Measurements from ENCODE around the gene KCNJ10. TPM values are rescaled to one million over a fixed set of nuclear protein-coding genes. Genes with fewer than 3 reads are reported as not detected.

The KCNJ10 gene
- total and polyA plus RNA-seq, 8 donors, result 0.27 to 0.72 (median 0.56) TPM; not detected in 1

GRCh38 chr1:160071289-160071688 lies 1.3 kb upstream of the KCNJ10 start:
- DNase-seq (no peak), ATAC-seq (no peak)
- Histone ChIP-seq H3K27ac (no peak overlapping the region), H3K27me3 (peaks cover 6 to 45% of the 10 kb centered on the region in 2 donors), H3K4me1 (peaks cover 4 to 26% of the 10 kb centered on the region in 2 donors), H3K9me3 (no peaks in the 10 kb centered on the region), H3K4me3 (no peak overlapping the region), H3K36me3 (no peaks in the 10 kb centered on the region)
- TF ChIP-seq, protein P1, sequence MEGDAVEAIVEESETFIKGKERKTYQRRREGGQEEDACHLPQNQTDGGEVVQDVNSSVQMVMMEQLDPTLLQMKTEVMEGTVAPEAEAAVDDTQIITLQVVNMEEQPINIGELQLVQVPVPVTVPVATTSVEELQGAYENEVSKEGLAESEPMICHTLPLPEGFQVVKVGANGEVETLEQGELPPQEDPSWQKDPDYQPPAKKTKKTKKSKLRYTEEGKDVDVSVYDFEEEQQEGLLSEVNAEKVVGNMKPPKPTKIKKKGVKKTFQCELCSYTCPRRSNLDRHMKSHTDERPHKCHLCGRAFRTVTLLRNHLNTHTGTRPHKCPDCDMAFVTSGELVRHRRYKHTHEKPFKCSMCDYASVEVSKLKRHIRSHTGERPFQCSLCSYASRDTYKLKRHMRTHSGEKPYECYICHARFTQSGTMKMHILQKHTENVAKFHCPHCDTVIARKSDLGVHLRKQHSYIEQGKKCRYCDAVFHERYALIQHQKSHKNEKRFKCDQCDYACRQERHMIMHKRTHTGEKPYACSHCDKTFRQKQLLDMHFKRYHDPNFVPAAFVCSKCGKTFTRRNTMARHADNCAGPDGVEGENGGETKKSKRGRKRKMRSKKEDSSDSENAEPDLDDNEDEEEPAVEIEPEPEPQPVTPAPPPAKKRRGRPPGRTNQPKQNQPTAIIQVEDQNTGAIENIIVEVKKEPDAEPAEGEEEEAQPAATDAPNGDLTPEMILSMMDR (IDR thresholded peaks at IDR 0.05), result no peak
- intact Hi-C loops (cut with DNase I), result no loop called here

- intact Hi-C loops (cut with DNase I), result no loop called here
- ATAC-seq (peak; percentile 93), DNase-seq (peak; percentile 69 to 91 (median 72))
Observed at GRCh38 chr1:160070243-160071163, 543 bp upstream of the KCNJ10 start.

GRCh38 chr1:160068225-160068624 lies 1.7 kb downstream of the KCNJ10 start:
- Histone ChIP-seq H3K4me3 (no peak overlapping the region), H3K27ac (no peak overlapping the region), H3K9me3 (no peaks in the 10 kb centered on the region), H3K4me1 (peaks cover 4 to 16% of the 10 kb centered on the region in 2 donors), H3K36me3 (no peaks in the 10 kb centered on the region), H3K27me3 (peaks cover 6 to 41% of the 10 kb centered on the region in 2 donors)
- intact Hi-C loops (cut with DNase I), result no loop called here
- no peak for DNase-seq
- TF ChIP-seq, protein P1 (IDR thresholded peaks at IDR 0.05), result no peak
- ATAC-seq, result no peak

More at GRCh38 chr1:160070243-160071163, 543 bp upstream of the KCNJ10 start:
- Histone ChIP-seq H3K36me3 (no peaks in the 10 kb centered on the region), H3K9me3 (no peaks in the 10 kb centered on the region), H3K4me1 (peaks cover 4 to 18% of the 10 kb centered on the region in 2 donors), H3K27me3 (peaks cover 6 to 38% of the 10 kb centered on the region in 2 donors), H3K27ac (no peak overlapping the region), H3K4me3 (peak overlapping the region; percentile 41 to 48)
- TF ChIP-seq, protein P1 (IDR thresholded peaks at IDR 0.05), result no peak

DNA sequence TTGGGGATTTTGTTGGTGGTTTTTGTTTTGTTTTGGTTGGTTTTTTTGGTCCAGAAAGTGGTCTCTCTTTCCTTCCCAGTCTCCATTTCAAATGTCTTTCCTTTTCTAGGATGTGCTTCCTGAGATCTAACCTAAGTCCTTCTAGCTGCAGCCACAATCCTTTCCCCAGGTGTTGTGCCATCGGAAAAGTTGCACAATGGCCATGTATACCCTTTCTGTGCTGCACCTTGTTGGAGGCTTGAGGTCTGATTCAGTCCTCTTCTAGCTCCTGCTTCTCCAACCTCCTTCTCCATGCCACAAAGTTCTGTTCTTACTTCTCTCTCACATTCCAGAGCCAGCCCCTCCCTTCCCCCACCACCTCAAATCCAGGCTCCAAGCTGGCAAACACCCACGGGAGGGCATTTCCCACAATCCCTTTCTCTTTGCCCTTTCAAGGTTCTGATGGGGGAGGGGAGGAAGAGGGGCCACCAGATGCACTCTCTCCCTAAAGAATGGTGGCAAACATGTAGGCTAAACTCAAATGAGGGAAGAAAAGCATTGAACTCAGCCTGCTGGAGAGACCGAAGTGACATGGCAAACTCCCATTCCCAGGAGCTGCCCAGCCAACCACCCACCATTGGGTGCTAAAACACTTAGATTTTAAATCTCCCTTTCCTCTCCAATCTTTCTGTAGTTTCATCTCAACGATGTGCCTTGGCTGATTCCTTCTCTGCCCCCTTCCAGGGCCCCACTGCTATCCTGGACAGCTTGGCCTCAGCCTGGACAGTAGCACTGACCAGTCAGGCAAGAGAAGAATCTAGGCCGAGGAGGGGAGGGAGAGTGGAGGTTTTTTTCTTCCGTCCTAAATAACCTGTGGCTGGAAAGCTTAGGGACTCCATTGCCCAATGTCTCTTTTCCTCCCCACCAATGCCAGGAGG lies 2.9 kb downstream of the KCNJ10 start:
- no peak for ATAC-seq
- no peak for DNase-seq

More for the DNA sequence above, 2.9 kb downstream of the KCNJ10 start:
- TF ChIP-seq, protein P1 (IDR thresholded peaks at IDR 0.05), result no peak
- intact Hi-C loops (cut with DNase I), result no loop called here
- Histone ChIP-seq H3K4me3 (no peak overlapping the region), H3K27me3 (peaks cover 6 to 52% of the 10 kb centered on the region in 2 donors), H3K9me3 (no peaks in the 10 kb centered on the region), H3K4me1 (peaks cover 4 to 16% of the 10 kb centered on the region in 2 donors), H3K36me3 (no peaks in the 10 kb centered on the region), H3K27ac (no peak overlapping the region)
